Measurements from ENCODE around the gene SMTN.
"Not testable (repeated sequence)": the region's sequence is repeated elsewhere in the genome, so short reads cannot be mapped to it uniquely, and the experiment has no call there.

The SMTN gene

DNA sequence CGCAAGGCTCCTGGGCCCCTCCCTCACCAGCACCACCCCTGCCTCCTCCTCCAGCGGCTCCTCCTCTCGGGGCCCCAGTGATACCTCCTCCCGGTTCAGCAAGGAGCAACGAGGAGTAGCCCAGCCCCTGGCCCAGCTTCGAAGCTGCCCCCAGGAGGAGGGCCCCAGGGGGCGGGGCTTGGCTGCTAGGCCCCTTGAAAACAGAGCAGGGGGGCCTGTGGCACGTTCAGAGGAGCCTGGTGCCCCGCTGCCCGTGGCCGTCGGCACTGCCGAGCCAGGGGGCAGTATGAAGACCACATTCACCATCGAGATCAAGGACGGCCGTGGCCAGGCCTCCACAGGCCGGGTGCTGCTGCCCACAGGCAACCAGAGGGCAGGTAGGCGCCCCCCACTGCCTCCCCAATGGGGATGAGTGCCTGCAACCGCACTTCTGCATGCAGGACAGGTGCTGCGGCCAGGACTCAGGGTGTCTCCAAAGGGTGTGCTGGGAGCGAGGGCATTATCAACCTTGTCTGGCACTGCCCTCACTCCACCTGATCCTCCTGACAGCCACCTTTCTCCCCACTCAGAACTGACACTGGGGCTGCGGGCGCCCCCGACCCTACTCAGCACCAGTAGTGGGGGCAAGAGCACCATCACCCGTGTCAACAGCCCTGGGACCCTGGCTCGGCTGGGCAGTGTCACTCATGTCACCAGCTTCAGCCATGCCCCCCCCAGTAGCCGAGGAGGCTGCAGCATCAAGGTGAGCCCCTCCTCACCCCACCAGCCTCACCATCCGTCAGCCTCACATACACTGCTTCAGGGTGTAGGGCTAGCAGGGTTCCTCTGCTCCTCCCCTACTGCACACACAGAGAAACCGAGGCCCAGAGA, 10.2 kb downstream of the SMTN start:
- DNase-seq: no peak

DNA sequence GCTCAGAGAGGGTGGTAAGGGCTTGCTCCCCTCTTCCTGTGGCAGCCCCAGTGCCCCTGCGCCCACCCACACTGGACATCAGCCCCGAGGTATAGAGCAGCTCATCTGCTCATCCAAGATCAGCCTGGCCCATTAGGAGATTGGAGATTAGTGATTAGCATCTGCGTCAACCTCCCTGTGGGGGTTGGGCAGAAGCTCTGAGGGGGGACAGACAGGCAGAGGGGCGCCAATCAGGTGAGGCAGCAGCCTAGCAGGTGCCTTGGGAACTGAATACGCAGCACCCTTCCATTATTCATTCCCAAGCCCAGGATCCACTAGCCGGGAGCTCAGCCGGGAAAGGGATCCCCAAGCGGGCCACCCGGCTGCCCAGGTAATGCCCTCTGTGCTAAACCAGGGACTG, 11.0 kb downstream of the SMTN start:
- DNase-seq: no peak

DNA sequence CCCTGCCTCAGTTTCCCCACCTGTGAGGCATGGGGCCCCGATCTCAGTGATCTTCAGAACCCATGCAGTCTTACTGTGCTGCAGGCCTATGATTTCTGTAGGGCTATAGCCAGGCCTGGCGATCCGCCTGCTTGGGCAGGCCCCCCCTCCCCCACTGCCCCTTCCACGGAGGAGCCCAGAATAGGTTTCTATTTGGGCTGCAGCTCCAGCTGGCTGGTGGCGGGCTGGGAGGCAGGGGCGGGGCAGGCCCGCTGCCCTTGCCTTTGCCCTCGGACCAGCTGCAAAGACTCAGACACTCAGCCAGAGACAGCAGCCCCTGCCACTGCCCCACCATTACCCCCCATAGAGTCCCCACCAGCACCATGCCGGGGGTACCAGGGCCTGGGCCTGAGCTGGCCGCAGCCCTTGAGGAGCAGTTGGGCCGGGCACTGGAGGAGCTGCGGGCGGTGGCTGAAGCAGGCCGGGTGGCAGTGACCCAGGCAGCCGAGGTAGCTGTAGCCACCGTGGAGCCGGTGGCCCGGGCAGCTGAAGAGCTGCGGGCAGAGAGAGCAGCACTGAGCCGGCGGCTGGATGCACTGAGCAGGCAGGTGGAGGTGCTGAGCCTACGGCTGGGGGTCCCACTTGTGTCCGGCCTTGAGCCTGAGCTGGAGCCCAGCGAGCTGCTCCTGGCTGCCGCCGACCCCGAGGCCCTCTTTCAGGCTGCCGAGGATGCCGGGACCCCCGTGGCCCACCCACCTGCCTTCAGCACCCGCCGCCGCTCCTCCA, 12.2 kb downstream of the SMTN start:
- DNase-seq: no peak

DNA sequence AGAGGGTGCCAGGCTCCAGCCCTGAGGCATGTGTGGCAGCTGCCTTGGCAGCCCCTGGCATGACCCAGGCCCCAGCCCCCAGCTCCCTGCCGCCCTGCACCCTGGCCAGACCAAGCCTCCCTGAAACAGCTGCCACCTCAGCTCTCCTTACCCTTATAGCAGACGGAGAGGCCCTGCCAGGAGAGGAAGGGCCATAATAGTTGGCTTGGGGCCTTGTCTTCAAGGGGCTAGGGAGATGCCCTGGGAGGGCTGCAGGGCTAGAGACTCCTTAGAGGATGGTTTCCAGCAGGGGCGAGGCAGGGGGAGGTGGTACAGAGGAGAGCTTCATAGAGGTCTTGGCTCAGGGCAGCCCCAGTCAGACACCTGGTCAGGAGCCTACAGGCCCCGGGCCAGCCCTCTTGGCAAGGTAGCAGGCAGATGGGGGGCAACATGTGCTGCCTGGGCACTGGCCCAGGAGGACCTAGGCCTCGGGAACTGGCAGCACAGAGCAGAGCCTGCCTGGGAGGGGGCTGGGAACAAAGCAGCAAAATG, 13.0 kb downstream of the SMTN start:
- DNase-seq: no peak

DNA sequence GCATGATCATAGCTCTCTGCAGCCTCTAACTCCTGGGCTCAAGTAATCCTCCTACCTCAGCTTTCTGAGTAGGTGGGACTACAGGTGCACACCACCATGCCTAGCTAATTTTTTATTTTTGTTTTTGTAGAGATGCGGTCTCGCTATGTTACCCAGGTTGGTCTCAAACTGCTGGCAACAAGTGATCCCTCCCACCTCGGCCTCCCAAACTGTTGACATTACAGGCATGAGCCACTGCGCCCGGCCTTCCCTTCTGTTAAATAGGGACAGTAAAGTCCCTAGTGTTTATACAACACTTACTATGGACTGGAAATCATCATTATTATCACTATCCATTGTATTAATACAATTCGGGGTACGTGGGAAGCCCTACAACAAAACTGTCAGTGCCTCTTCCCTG, 13.6 kb downstream of the SMTN start:
- no peak for DNase-seq

DNA sequence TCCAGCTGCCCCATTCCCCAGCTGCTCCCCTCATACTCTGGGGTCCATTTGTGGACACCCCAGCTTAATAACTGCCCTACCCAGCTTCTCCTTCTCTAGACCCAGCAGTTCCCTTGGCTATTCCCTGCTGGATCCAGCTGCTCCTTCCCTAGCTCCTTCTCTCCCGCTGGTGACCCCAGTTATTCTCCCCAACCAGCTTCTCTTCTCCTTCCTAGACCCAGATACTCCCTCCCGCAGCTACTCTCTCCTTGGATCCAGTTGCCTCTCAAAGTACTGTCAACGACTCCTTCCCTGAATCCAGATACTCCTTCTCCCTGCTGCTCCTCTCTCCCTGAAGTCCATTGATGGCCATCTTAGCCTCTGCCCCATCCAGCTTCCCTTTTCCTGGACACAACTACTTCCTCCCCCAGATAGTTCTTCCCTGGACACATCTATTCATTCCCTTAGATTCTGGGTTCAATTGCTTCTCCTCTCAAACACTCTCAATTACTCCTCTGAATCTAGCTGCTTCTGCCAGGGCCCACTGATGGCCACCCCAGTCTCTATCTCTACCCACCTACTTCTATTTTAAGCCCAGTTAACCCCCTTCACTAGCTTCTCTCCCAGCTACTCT, 14.6 kb downstream of the SMTN start:
- no peak for DNase-seq

DNA sequence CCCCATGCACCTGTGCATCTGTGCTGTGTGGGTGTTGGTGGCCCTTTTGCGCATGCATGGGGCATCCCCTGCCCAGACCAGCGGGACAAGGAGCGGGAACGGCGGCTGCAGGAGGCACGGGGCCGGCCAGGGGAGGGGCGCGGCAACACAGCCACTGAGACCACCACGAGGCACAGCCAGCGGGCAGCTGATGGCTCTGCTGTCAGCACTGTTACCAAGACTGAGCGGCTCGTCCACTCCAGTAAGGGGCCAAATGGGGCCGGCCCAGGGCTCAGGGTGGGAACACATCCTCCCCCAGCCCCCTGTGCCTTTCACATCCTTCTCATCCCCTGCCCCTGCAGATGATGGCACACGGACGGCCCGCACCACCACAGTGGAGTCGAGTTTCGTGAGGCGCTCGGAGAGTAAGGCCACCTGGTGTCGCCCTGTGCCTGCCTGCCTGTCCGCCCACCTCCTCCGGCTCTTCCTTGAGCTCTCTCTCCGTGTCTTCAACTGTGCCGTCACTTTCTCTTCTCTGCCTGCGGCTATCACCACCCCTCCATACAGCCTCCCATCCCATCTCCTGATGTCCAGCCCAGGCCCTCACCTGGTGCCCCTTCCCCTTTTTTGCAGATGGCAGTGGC, 15.7 kb downstream of the SMTN start:
- no peak for DNase-seq

DNA sequence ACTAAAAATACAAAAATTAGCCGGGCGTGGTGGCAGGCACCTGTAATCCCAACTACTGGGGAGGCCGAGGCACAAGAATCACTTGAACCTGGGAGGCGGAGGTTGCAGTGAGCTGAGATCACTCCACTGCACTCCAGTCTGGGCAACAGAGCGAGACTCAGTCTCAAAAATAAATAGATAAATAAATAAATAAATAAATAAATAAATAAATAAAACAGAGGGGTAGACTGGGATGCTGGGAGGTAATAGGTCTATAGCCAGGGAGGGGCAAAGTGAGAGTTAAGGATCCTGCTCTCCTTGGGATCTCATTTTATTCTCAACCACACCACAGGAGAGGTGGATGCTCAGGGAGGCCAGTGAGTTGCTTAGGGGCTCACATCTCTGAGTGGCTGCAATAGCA, 16.4 kb downstream of the SMTN start:
- DNase-seq: not testable (repeated sequence)

DNA sequence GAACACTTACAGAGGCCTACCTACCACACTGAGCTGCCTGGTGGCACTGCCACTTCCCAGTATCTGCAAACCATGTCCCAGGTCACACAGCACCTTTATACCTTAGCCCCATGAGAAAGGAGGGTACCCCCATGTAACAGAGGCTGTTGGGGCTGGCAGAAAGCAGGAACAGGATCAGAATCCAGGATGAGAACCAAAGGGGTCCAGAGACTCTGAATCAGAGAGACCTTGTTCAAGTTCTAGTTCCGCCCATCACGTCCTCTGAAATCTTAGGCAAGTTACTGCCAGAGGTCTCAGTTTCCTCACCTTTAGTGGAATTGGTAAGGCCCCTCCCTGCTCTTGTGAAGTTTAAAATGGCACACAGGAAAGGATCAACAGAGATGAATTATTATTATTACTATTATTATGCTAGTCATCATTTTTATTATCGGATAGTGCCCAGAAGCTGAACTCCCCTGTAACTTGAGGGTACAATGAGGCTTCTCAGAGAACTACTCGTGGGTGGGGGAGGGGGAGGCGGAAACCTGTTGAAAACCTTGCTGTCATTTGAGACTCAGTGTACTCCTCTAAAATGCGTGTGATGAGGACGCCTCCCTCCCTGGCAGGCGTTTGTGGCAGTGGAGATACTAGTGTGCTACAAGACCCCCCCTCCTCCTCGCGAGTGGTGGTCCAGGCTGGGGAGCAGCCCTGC, 17.0 kb downstream of the SMTN start:
- DNase-seq: no peak

DNA sequence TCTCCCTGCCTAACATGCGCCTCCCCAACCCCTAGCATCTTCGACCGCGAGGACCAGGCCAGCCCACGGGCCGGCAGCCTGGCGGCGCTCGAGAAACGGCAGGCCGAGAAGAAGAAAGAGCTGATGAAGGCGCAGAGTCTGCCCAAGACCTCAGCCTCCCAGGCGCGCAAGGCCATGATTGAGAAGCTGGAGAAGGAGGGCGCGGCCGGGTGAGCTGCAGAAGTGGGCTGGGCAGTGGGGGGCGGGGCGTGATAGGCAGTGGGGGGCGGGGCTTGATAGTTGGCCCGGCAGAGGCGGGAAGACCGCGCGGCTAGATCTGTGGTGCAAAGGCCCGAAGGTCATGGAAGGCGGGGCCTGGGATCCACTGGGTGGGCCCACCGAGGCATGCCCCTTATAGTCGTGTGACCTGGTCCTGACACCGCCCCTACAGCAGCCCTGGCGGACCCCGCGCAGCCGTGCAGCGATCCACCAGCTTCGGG, 17.6 kb downstream of the SMTN start:
- no peak for DNase-seq

DNA sequence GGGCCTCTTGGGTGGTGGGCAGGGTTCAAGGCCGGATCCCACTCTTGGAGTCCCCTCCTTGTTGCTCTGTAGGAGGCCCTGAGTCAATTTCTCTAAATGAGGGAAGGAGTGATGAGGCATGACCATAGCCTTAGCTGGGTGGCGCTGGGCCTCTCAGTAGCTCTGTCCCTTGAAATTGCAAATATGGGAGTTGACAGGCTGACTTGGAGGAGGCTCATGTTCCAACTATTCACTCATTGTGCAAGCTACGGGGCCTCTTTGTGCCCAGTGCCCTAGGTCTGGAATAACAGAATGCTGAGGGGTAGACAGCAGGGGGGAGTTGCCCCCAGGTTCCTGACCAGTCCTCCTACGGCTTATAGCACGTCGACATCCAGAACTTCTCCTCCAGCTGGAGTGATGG, 18.3 kb downstream of the SMTN start:
- no peak for DNase-seq

DNA sequence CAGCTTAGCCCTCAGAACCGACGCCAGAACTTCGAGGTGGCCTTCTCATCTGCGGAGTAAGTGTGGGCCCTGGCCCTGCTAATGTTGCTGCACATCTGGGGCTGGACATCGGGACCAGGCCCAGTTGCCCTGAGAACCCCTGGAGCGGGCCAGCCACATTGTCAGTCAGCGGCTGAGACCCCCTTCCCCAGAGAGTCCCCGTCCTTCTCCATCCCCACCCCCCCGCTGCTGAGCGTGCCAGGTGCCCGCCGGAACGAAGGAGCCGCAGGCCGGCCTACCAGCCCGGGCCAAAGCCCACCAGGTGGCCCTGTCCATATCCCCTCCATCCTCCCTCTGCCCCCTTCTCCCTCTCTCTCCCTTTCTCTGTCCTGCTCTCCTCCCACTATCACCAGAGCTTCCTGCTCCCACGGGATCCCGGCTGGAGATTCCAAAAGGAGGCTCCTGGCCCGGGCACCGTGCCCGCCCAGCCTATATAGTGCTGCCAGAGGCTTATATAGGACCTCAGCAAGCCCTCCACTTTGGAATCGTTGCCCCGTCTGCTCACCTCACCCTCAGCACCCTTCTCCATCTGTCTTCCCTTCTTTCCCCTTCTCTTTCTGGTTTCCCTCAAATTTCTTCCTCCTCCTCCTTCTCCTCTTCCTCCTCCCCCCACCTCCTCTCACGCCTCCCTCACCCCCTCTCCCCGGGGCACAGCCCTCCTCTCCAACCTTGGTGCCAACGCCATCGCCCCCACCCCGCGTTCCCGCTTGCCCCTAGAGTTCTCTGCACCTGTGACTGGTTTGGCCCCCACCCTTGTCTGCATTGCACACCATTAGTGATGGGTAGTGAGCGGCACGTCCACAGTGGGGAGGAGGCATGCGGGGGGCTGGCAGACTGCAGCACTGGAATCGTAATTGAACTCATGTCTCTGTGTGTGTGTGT, 19.0 kb downstream of the SMTN start:
- no peak for DNase-seq

DNA sequence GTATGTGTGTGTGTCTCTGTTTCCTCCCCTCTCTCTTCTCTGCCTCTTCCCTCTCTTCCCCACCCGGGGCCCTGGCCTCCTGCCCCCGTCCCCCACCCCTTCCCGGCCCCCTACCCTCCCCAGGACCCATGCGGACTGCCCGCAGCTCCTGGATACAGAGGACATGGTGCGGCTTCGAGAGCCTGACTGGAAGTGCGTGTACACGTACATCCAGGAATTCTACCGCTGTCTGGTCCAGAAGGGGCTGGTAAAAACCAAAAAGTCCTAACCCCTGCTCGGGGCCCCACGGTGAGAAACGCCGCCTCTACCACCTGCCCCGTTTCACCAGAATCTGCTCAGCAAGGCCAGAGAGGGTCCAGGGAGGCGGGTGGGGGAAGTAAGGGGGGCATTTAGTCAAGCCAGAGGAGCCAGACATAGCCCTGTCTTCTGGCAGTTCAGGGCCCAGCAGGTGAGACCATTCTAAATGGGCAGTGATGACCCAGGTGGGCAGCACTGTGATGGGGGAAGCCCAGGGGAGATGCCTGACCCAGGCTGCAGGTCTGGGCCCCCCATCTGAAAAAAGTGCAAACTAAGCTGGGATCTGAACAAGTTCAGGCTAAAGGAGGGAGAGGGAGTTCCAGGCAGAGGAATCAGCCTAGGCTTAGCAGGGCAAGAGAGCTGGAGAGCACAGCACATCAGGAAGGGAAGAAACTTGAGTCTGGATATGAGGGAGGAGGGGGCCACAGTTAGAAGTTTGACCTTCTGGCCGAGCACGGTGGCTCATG, 19.8 kb downstream of the SMTN start:
- no peak for DNase-seq

DNA sequence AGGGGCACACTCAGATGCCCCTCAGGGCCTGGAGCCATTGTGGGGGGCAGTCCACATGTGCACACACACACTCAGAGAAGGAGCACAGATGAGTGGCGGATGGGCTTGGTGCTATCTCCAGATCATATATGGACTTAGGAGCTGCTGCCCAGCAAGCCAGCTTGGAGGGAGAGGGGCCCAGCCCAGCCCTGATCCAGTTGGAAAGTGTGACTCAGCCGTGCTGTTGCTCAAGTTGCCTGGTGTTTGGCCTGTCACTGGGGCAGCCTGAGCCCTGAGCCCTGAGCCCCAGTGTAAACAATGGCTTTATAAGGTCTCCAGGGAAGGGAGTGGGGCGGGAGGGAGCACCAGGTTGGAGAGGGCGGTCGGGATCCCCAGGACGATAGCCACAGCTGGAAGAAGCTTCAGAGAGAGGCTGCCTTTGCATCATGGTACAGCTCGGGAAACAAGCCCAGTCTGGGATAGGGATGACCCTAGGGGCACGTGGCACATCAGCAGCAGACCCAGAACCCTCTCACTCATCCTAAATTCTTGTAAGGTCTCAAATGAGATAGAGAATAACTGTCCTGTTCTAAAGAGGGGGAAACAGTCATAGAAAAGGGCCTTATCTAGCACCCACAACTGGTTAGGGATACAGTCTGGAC, 21.4 kb downstream of the SMTN start:
- DNase-seq: no peak

DNA sequence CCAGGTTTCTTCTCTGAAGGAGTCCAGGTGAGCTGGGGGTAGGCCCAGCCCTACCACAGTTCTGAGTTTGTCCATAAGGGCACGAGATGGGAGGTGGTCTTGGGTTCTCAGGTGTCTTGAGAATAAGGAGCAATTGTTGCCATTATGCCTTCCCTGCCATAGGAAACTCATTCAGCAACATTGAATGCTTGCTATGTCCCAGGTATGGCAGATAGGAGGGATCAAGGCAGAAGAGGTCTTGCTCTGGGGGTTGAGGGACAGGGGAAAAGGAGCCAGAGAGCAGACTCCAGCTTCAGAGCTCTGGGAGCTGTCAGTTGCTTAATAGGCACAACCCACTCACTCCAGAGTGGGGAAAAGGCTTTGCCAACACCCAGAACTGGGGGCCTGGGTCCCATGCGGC, 22.0 kb downstream of the SMTN start:
- DNase-seq: no peak

DNA sequence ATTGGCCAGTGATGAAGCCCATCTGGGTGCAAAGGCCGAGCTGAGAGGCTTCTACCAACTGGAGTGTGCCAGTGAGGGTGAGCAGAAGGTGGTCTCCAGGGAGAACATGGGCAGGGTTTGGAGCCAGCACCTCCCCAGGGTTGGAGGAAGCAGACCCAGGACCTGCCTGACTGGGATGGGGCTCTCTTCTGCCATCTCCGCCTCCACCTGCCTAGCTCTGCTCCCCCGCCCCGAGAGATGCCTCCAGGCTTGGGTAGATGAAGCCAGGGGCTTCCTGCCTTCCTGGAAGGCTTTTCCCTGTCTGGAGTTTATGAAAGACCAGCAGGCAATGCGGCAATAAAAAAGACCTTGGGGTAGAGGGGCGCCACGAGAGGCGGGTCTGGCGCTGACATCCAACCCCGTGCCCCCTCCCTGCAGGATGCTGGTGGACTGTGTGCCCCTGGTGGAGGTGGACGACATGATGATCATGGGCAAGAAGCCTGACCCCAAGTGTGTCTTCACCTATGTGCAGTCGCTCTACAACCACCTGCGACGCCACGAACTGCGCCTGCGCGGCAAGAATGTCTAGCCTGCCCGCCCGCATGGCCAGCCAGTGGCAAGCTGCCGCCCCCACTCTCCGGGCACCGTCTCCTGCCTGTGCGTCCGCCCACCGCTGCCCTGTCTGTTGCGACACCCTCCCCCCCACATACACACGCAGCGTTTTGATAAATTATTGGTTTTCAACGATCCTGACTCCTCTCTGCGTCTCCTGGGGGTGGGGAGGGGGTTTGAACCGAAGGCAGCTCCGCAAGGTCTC, 23.0 kb downstream of the SMTN start:
- DNase-seq: no peak

DNA sequence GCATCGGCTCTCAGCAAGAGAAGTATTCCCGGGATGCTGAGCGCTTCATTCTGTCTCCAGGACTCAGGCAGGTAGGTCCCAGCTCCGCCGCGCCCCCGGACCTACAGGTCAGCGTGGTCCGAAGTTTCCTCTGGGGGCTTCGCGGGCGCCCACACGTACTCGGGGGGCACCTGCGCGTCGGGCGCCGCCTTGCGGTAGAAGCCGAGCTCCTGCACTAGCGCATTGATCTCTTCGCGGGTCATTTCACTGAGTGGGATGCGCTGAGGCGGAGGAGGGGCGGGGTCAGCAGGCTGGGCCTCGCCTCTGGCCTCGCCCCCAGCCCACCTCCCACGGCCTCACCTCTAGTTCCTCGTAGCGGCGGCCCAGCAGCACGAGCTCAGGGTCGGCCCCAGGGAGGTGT, 23.8 kb downstream of the SMTN start:
- no peak for DNase-seq

DNA sequence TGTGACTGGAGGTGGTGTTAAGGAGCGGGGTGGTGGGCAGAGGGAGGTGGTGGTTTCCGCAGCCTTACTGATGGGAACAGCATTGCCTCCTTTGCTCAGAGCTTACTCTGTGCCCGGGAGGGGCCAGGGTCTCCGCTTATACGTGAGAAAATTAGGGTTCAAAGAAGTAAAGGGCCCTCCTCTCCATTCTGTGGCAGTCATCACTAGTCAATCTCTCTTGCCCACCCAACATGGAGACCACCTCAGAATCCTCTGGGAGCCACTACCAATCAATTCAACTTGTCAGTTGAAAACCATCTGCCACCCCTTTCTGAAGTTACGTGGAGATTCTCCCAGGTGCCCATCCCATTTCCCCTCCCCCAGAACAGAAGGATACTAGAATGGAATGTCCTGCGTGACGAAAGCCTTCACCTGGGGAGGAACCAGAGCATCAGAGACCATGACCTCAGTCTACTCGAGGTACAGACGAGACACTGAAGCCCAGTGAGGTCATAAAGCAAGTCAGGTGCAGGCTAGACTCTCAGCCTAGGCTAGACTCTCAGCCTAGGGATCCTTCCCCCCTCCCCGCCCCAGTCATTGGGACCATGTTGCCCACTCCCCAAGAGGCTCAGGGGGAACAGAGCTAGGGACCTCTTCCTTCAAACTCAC, 24.3 kb downstream of the SMTN start:
- no peak for DNase-seq
